Measurements from ENCODE around the gene CUEDC1.

DNA sequence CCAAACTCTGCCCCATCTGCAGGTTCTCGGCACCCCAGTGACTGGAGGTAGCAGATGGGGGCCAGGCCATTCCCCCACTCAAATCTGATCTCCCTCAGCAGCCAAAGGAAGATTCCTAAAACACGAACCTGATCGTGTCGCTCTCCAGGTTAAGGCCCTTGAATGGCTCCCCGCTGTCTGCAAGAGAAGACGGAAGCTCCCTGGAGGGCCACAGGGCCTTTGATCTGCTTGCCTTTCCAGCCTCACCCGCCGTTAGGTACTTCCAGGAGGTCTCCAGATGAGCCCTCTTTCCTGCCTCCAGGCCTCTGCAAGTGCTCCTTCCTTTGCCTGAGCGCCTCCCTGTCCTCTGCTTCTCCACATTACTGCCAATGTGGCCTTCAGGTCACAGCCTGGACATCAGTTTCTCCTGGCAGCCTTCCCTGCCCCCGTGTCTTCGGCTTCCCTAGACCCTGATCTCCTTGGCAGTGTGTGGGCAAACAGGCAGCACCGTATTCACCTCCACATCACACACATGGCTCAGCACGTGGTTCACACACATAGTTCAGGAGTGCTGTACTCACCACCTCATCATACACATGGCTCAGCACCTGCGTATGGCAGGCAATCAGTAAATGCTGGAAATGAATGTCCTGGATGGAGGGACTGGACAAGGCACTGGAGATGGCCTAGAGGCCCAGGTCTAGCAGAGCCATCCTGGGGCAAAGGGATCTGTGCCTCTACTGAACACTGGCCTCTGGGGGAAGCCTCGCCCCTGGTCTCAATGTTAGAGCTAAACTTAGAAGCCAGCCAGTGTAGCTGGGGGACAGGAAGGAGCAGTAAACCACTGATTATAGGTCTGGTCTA lies 79.0 kb downstream of the CUEDC1 start:
- TF ChIP-seq, protein P1, sequence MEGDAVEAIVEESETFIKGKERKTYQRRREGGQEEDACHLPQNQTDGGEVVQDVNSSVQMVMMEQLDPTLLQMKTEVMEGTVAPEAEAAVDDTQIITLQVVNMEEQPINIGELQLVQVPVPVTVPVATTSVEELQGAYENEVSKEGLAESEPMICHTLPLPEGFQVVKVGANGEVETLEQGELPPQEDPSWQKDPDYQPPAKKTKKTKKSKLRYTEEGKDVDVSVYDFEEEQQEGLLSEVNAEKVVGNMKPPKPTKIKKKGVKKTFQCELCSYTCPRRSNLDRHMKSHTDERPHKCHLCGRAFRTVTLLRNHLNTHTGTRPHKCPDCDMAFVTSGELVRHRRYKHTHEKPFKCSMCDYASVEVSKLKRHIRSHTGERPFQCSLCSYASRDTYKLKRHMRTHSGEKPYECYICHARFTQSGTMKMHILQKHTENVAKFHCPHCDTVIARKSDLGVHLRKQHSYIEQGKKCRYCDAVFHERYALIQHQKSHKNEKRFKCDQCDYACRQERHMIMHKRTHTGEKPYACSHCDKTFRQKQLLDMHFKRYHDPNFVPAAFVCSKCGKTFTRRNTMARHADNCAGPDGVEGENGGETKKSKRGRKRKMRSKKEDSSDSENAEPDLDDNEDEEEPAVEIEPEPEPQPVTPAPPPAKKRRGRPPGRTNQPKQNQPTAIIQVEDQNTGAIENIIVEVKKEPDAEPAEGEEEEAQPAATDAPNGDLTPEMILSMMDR (IDR thresholded peaks at IDR 0.05), result no peak
- TF ChIP-seq POLR2A (IDR thresholded peaks at IDR 0.05; ENCODE audit: low read depth) (no peak), EP300 (IDR thresholded peaks at IDR 0.05) (no peak)
